Activated CD4-positive, alpha-beta memory T cell treated with anti-CD3 and anti-CD28 coated beads for 36 hours (primary cell): ENCODE measurements around the gene ROR1. TPM values are rescaled to one million over a fixed set of nuclear protein-coding genes. Genes with fewer than 3 reads are reported as not detected.
"Not testable (repeated sequence)": the region's sequence is repeated elsewhere in the genome, so short reads cannot be mapped to it uniquely, and the experiment has no call there.

Experiments used
- CTCF ChIA-PET: fragments of 350-600 bp; sonication (Branson Sonifier 250); formaldehyde crosslinking; loops from one replicate; lab custom pipeline; 2021; ENCODE audit warnings: antibody characterized with exemption, inconsistent platforms; lab: Charles Lee
- POLR2A ChIA-PET: fragments of 350-600 bp; sonication (Branson Sonifier 250); formaldehyde crosslinking; loops from one replicate; lab custom pipeline; 2021; ENCODE audit warnings: antibody characterized with exemption; lab: Charles Lee
- DNase-seq: peaks from one replicate; pipeline ENCODE4 v3.0.0-alpha.2; 2020
- H3K27ac Mint-ChIP-seq: one replicate; pipeline ENCODE4 v1.8.0; 2021; ENCODE audit warnings: mixed read lengths
- H3K27me3 Mint-ChIP-seq: one replicate; pipeline ENCODE4 v1.8.0; 2021; ENCODE audit warnings: mixed read lengths
- H3K36me3 Mint-ChIP-seq: one replicate; pipeline ENCODE4 v1.8.0; 2021; ENCODE audit warnings: mixed read lengths
- H3K4me1 Mint-ChIP-seq: one replicate; pipeline ENCODE4 v1.8.0; 2021; ENCODE audit warnings: low read depth, mixed read lengths
- H3K4me3 Mint-ChIP-seq: one replicate; pipeline ENCODE4 v1.8.0; 2021; ENCODE audit warnings: mild to moderate bottlenecking, mixed read lengths
- H3K9me3 Mint-ChIP-seq: one replicate; pipeline ENCODE4 v1.8.0; 2021; ENCODE audit warnings: mixed read lengths
- intact Hi-C: fragments of 100-400 bp; cut with micrococcal nuclease; formaldehyde crosslinking; loops from one replicate; pipeline ENCODE4 v1.15.1; 2023
- total RNA-seq, 2 experiments: library from RNA; stranded (reverse); gene quantifications; one replicate each; pipeline ENCODE4 v1.2.3, GENCODE V29; 2021

The ROR1 gene
- total RNA-seq, 2 experiments from 2014 or later: 0.10 to 0.12 TPM

DNA sequence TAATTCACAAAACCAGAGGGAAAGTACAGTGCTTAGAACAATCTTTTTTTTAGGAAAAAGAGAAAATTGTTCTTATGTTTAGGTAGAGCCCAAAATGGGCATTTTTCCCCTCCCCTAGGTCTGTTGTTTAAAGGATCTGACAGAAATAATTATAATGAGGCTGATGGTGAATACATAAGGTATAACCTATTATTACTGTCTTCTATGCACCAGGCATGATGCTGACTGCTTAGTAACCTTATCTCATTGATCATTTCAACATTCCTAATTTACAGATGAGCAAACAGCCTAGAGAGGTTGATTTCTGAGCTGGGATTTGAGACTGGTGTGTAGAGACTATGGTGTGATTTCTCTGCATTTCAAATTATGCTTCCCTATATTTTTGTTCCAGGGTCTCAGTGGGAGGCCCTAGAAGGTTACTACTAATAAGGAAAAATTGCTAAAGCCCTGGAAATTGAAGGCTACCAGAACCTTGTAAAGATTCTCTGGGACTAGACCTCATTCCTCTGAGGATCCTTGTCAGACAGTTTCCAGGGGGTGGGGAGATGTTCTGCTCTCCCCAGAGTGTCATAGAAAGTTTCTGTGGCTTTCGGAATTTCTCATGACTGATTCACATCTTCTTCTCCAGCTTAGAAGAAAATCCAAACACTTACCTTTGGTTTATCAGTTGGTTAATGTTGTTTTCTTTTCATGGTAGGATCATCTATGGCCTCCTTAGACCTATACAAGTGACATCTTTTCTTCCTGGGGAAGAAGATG, 44.9 kb downstream of the ROR1 start:
- H3K9me3 Mint-ChIP-seq: peaks cover 2% of the 10 kb centered on the region

DNA sequence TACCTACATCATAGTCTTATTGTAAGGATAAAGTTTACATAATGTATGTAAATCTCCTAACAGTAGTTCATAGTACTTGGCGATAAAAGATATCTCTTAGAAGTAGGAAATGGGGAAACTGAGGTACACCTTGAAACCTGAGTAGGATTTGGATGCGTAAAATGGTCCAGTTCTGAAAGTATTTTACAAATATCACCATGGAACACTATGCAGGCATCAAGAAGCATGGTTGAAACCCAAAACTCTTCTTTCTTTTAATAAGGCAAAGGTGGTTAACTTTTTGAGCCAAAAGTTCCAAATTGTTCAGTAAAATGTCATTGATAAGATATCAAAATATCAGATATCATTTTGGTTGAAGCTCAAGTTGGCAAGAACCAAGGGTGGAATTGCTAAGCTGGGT, 46.0 kb downstream of the ROR1 start:
- Mint-ChIP-seq H3K36me3 (no peaks in the 10 kb centered on the region), H3K4me1 (no peaks in the 10 kb centered on the region), H3K27me3 (peaks cover 7% of the 10 kb centered on the region), H3K27ac (no peak overlapping the region), H3K9me3 (peaks cover 2% of the 10 kb centered on the region), H3K4me3 (no peak overlapping the region)
- no peak for DNase-seq
- CTCF ChIA-PET: no interaction called here
- intact Hi-C loops: no loop called here
- POLR2A ChIA-PET: no interaction called here

More for the DNA sequence above, 44.9 kb downstream of the ROR1 start:
- DNase-seq: no peak
- H3K27ac Mint-ChIP-seq: no peak overlapping the region
- POLR2A ChIA-PET: no interaction called here
- no peak overlapping the region for H3K4me3 Mint-ChIP-seq
- intact Hi-C loops: no loop called here
- no peaks in the 10 kb centered on the region for H3K4me1 Mint-ChIP-seq
- peaks cover 7% of the 10 kb centered on the region for H3K27me3 Mint-ChIP-seq
- no peaks in the 10 kb centered on the region for H3K36me3 Mint-ChIP-seq
- CTCF ChIA-PET: no interaction called here

DNA sequence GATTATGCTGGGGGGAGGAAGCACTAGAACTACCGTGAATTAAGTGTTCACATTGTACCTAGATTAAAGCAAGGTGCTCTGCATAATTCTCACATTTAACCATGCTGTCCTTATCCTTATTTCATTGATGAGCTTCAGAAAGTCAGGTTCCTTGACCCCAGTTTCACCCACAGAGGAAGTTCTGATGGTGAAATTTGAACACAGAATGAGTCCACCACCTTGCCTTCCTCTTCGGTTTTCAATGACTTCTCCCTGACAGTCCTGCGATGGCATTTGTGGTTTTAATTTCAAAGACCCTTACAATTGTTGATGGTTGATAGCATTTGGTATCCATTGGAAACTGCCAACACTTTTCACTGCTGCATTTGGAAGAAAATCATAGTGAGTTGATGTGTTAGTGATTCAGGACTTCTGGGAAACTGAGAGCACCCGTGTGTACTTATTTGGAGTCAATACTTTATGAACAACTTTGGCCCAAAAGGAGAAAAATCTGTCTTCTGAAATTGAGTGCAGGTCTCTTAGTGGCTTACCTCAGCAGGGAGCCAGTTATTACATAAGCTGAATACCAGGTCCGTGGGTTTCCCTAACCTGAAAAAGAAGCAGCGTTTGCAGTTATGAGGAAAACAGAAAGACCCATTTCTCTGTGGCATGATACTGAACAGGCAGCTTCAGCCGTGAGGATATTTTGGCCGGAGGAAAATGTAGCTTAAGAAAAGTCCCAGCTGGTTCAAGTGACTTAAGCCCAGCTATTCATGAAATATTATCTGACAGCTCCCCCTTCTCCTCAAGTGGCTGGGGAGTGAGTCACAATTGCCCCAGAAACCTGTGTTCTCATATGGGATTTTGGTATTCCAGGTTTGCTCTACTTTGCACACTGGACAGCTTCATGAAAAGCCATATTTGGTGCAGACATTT, 47.5 kb downstream of the ROR1 start:
- H3K9me3 Mint-ChIP-seq: no peaks in the 10 kb centered on the region
- H3K4me1 Mint-ChIP-seq: no peaks in the 10 kb centered on the region
- ChIA-PET POLR2A (no interaction called here), CTCF (no interaction called here)
- H3K4me3 Mint-ChIP-seq: no peak overlapping the region
- intact Hi-C loops: no loop called here
- no peak for DNase-seq
- peaks cover 9% of the 10 kb centered on the region for H3K27me3 Mint-ChIP-seq
- no peak overlapping the region for H3K27ac Mint-ChIP-seq
- H3K36me3 Mint-ChIP-seq: no peaks in the 10 kb centered on the region

DNA sequence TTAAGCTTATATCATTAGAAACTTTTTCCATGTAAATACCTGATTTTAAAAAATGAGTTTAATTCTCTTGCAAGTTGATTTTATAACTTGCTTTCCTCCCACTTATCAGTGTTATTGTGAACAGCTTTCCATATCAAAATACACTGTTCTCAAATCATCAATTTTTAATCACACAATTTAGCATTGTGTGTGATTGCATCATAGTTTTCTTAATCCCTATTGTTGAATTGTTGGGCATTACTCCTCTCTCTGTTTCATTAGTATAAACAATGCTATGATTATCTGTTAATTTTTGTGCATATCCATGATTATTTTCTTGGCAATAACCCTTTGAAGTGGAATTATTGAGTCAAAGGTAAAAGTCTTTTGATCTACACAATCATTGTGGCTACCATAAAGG, 48.7 kb downstream of the ROR1 start:
- CTCF ChIA-PET: no interaction called here
- intact Hi-C loops: no loop called here
- DNase-seq: no peak
- Mint-ChIP-seq H3K4me3 (no peak overlapping the region), H3K36me3 (no peaks in the 10 kb centered on the region), H3K27me3 (peaks cover 10% of the 10 kb centered on the region), H3K27ac (no peak overlapping the region), H3K4me1 (no peaks in the 10 kb centered on the region), H3K9me3 (no peaks in the 10 kb centered on the region)
- POLR2A ChIA-PET: no interaction called here

DNA sequence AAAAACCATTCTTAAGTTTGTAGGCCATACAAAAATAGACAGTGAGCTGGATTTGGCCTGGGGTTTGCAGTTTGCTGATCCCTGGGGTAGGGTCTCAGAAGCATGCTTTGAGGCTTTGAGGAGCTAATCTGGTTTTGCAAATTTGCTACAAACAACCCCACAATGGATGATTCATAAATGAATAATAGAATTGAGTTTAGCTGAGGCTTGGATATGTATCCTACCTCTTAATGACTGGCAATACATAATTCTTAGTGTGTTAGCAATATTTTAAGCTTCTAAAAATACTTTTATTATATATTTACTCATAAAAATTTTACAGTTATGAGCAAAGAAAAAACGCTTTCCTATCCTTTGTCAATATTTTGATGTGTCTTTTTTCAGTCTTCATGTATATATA, 50.6 kb downstream of the ROR1 start:
- CTCF ChIA-PET: no interaction called here
- Mint-ChIP-seq H3K27ac (no peak overlapping the region), H3K9me3 (no peaks in the 10 kb centered on the region), H3K4me3 (no peak overlapping the region), H3K4me1 (no peaks in the 10 kb centered on the region), H3K27me3 (peaks cover 11% of the 10 kb centered on the region), H3K36me3 (no peaks in the 10 kb centered on the region)
- POLR2A ChIA-PET: no interaction called here
- intact Hi-C loops: no loop called here
- DNase-seq: no peak

DNA sequence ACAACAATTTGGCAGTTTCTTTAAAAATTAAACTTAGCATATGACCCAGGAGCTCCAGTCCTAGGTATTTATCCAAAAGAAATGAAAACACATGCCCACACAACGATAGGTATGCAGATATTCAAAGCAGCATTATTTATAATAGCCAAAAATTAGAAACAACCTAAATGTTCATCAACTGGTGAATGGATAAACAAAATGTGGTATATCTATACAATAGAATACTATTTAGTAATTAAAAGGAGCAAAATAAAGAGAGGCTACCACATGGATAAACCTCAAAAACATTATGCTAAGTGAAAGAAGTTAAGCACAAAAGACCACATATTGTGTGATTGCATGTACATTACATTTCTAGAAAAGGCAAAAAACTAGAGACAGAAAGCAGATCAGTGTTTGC, 51.3 kb downstream of the ROR1 start:
- Mint-ChIP-seq H3K36me3 (no peaks in the 10 kb centered on the region), H3K9me3 (no peaks in the 10 kb centered on the region), H3K27ac (no peak overlapping the region), H3K4me3 (no peak overlapping the region), H3K27me3 (peaks cover 11% of the 10 kb centered on the region), H3K4me1 (no peaks in the 10 kb centered on the region)
- ChIA-PET CTCF (no interaction called here), POLR2A (no interaction called here)
- intact Hi-C loops: no loop called here
- no peak for DNase-seq

DNA sequence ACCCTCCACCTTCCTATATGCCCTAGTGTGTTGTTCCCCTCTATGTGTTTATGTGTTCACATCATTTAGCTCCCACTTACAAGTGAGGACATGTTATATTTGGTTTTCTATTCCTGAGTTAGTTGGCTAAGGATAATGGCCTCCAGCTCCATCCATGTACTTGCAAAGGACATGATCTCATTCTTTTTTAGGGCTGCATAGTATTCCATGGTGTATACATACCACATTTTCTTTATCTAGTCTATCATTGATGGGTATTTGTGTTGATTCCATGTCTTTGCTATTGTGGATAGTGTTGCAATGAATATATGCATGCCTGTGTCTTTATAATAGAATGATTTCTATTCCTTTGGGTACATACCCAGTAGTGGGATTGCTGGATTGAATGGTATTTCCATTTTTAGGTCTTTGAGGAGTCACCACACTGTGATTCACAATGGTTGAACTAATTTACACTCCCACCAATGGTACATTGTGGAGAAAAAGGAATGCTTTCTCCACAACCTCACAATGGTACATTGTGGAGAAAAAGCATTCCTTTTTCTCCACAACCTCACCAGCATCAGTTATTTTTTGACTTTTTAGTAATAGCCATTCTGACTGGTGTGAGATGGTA, 52.5 kb downstream of the ROR1 start:
- CTCF ChIA-PET, H3K36me3 Mint-ChIP-seq, POLR2A ChIA-PET, H3K4me1 Mint-ChIP-seq, intact Hi-C loops, H3K4me3 Mint-ChIP-seq, H3K27ac Mint-ChIP-seq, H3K9me3 Mint-ChIP-seq, DNase-seq: not testable (repeated sequence)
- peaks cover 11% of the 10 kb centered on the region for H3K27me3 Mint-ChIP-seq

DNA sequence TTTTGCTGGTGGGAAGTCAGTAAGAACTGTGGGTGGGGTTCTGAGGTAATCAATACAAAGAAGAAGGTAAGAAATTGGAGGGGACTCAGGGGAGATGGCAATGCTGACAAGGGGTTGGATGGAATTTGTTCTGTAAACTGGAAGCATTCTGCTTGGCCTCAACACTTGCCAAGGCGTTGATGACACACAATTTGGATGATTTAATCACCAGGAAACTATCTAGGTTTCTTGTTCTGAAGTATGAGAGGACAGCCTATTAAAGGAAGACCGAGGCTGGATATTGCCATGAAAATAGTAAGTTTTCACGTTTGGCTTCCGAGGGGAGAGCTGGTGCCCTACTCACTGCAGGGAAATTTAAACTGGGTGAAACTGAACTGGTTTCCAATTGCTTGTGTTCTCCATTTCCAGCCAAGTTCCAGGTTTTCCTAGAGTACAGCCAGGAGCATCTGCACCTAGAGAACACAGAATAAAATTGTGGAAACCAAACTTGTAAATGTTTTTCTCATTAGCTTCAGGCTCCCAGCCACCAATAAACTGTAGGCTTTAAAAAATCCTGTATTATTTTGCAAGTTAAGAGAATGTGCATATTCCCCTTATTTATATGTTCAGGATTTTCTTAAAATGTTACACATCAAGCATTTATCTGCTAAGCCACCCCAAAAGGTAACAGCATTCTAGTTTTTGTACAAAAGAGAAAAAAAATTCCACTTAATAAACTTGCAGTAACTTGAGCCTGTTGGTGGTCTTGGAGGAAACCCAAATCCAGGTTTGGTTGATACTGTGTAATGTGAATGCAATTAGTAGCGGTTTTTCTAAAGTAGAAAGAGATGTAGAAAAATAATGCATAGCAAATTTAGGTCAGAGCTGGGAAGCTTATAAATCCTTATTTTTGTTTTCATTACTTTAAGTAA, 53.8 kb downstream of the ROR1 start:
- Mint-ChIP-seq H3K27me3 (peaks cover 11% of the 10 kb centered on the region), H3K4me1 (no peaks in the 10 kb centered on the region), H3K9me3 (no peaks in the 10 kb centered on the region), H3K4me3 (no peak overlapping the region), H3K36me3 (no peaks in the 10 kb centered on the region), H3K27ac (no peak overlapping the region)
- no peak for DNase-seq
- intact Hi-C loops: no loop called here
- ChIA-PET CTCF (no interaction called here), POLR2A (no interaction called here)

DNA sequence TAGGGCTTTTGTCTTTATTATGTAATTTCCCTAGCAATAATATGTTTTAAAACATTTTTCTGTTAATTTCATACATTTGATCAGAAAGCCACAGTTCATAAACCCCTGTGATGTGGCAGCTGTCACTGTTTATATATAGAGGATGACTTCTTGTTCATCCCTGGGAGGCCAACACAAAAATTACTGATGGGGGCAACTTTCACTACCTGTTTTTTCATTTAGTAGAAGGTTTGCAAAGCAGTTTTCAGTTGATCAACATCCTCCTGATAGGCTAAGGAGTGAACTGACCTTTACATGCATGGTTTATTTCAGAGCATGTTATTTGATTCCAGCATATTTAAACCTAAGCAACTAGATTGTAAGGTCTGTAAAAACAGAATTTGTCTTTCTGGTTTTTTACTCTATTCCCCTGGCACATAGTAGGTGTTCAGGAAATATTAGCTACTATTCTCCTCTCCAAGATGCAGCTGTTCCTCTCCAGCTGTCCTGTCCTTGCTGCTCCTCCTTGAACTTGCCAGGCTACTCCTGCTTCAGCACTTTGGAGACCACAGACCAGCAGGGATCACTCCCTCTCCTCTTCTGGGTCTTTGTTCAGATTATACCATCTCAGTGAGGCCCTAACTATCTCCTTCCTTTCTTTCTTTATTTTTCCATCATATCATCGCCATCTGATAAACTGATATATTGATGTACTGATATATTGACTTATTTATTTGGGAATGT, 54.7 kb downstream of the ROR1 start:
- ChIA-PET POLR2A (no interaction called here), CTCF (interaction anchor here (1.4 kb wide), 1 partner anchor 309 kb away, joined by 3 read pairs; no protein-coding TSS in a partner anchor)
- no peak overlapping the region for H3K4me3 Mint-ChIP-seq
- intact Hi-C loops: no loop called here
- no peaks in the 10 kb centered on the region for H3K36me3 Mint-ChIP-seq
- no peaks in the 10 kb centered on the region for H3K4me1 Mint-ChIP-seq
- H3K27ac Mint-ChIP-seq: no peak overlapping the region
- no peaks in the 10 kb centered on the region for H3K9me3 Mint-ChIP-seq
- no peak for DNase-seq
- peaks cover 11% of the 10 kb centered on the region for H3K27me3 Mint-ChIP-seq

DNA sequence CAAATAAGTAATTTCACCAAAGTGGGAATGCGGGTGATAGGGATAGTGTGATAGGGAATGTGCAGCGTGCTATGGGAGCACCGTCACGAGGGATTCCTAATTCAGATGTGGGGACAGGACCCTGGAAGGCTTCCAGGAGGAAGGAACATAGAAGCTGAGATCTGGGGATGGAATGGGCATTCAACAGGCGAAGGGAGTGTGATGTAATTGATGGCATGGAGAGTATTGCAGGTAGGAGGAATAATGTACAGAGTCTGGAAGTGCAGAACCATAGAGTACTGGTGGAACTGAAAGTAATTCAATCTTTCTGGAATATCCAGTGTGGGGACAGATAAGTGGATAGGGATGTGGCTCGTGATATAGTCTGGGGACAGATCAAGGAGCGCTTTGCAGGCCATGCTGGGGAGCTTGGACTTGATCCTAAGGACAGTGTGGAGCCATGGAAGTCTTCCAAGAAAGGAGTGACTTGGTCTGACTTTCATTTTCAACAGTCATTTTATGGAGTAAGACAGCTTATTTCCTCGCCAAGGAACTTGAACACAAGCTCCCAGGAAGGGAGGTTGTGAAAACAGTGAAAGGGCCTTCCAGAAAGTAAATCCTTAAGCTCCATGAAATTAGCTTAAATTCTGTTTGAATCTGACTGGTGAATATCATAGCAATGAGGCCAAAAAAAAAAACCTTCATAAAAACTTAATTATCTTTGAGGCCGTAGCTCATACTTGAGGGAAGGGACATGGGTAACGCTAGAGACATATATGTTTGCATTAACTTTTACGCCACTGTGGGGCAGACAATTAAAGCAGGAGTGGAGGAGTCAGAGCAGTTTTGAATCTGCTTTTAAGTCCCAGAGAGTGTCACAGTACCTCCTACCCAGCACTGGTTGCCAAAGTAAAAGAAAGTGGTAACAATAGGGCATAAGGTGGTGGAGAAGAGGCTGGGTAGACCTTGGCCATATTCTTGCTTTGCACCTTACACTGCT, 55.8 kb downstream of the ROR1 start:
- no peak overlapping the region for H3K27ac Mint-ChIP-seq
- H3K4me3 Mint-ChIP-seq: no peak overlapping the region
- H3K36me3 Mint-ChIP-seq: no peaks in the 10 kb centered on the region
- ChIA-PET CTCF (interaction anchor here (0.7 to 1.4 kb wide), 2 partner anchors 81 to 307 kb away, joined by 3 read pairs; no protein-coding TSS in a partner anchor), POLR2A (no interaction called here)
- H3K4me1 Mint-ChIP-seq: no peaks in the 10 kb centered on the region
- DNase-seq: no peak
- peaks cover 11% of the 10 kb centered on the region for H3K27me3 Mint-ChIP-seq
- no peaks in the 10 kb centered on the region for H3K9me3 Mint-ChIP-seq
- intact Hi-C loops: no loop called here
